ENCODE measurements around the gene HYAL2.

DNA sequence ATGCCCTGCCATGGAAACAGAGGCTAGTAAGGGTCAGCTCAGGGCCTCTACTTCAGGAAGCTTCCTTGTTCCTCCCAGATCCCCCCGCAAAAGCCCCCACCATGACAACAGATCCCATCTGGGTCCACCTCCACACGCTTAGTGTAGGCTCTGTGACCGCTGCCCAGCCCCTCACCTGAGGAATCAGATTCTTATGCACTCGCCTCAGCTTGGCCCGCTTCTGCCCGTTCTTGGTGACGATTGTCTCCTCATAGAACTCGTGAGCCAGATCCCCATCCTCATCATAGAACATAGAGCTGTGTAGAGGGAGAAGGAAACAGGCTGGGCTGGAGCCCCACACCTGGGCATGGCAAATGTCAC is 3.6 kb upstream of the HYAL2 start:
- TF ChIP-seq, protein P1, sequence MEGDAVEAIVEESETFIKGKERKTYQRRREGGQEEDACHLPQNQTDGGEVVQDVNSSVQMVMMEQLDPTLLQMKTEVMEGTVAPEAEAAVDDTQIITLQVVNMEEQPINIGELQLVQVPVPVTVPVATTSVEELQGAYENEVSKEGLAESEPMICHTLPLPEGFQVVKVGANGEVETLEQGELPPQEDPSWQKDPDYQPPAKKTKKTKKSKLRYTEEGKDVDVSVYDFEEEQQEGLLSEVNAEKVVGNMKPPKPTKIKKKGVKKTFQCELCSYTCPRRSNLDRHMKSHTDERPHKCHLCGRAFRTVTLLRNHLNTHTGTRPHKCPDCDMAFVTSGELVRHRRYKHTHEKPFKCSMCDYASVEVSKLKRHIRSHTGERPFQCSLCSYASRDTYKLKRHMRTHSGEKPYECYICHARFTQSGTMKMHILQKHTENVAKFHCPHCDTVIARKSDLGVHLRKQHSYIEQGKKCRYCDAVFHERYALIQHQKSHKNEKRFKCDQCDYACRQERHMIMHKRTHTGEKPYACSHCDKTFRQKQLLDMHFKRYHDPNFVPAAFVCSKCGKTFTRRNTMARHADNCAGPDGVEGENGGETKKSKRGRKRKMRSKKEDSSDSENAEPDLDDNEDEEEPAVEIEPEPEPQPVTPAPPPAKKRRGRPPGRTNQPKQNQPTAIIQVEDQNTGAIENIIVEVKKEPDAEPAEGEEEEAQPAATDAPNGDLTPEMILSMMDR (IDR thresholded peaks at IDR 0.05; ENCODE audit: insufficient read depth, low read length, poor library complexity, severe bottlenecking), result no peak
- no peak for TF ChIP-seq EZH2phosphoT487 (conservative IDR thresholded peaks at IDR 0.05; ENCODE audit: low read length)
